HG03575 (cell line): Measurements from ENCODE around the gene GXYLT2.

Experiments used
- ATAC-seq: cut with Tn5 transposase; IDR thresholded peaks from one replicate; pipeline ENCODE4 v1.9.1; 2021; ENCODE audit not compliant: unreplicated experiment, insufficient number of reproducible peaks, low FRiP score; ENCODE audit errors: extremely low read depth

The GXYLT2 gene

GRCh38 chr3:72962317-72962716 is 74.5 kb downstream of the GXYLT2 start:
- no peak for ATAC-seq

- ATAC-seq, result no peak
Observed at GRCh38 chr3:72964633-72965032, 76.8 kb downstream of the GXYLT2 start.

GRCh38 chr3:72968266-72968664 is 80.4 kb downstream of the GXYLT2 start:
- no peak for ATAC-seq

DNA sequence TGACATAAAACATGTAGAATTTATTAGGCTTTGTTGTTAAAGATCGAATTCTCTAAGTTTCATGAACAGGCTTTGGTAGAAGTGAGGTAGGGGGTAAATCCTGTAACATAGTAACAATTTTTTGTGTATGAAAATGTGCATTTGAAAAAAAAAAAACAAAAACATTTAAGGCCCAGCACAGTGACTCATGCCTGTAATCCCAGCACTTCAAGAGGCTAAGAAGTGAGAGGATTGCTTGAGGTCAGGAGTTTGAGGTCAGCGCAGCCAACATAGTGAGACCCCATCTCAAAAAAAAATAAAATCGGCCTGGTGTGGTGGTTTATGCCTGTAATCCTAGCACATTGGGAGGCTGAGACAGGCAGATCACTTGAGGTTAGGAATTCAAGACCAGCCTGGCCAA is 81.9 kb downstream of the GXYLT2 start:
- no peak for ATAC-seq

- no peak for ATAC-seq
Observed at GRCh38 chr3:72970942-72971341, 83.1 kb downstream of the GXYLT2 start.

DNA sequence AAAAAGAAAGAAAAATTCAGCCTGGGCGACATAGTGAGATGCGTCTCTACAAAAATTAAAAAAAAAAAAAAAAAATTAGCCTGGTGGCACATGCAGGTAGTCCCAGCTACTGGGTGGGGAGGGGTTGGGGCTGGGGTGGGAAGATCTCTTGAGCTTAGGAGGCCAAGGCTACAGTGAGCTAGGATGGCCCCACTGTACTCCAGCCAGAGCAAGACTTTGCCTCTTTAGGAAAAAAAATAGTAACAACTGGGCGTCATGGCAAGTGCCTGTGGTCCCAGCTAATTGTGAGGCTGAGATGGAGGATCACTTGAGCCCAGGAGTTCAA is 84.8 kb downstream of the GXYLT2 start:
- ATAC-seq, result no peak

GRCh38 chr3:72973031-72973723 is 85.3 kb downstream of the GXYLT2 start:
- ATAC-seq, result no peak

DNA sequence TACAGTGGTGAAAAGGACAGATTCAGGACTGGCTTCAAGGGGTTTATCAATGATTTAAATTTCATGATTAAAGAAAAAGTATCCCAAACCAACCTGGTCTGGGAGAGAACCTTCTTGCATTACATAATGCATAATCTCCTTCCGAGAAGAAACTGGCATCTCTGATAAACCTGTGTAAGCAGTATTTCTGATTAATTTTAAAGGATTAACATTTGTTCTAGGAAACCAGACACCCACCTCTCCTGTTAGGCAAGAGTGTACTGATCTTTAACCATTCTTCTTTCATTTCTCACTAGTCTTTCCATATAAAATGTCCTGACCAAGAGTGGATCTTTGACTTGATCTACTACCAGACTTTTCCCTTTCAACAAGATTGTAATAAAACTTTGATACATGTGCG is 85.9 kb downstream of the GXYLT2 start:
- ATAC-seq, result no peak

DNA sequence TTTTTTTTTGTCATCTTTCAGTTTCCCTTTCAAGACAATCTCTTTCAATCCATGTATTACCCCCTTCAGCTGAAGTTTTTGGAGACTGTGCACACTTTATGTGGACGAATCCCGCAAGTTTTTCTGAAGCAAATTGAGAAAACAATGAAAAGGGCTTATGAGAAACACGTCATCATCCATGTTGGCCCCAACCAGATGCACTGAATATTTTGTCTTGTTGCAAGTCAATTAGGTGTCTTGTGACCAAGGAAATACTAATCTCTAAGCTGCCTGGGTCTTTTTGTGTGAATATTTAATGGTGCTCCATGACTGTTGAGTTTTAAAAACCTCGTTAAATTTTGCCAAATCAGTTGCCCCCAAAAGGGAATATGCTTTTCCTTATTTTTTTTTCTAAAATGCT is 87.1 kb downstream of the GXYLT2 start:
- ATAC-seq, result no peak

- no peak for ATAC-seq
Observed at GRCh38 chr3:72976281-72976741, 88.5 kb downstream of the GXYLT2 start.

GRCh38 chr3:72977060-72977808 is 89.4 kb downstream of the GXYLT2 start:
- ATAC-seq, result no peak

GRCh38 chr3:72982609-72983366 is 94.9 kb downstream of the GXYLT2 start:
- ATAC-seq, result no peak

DNA sequence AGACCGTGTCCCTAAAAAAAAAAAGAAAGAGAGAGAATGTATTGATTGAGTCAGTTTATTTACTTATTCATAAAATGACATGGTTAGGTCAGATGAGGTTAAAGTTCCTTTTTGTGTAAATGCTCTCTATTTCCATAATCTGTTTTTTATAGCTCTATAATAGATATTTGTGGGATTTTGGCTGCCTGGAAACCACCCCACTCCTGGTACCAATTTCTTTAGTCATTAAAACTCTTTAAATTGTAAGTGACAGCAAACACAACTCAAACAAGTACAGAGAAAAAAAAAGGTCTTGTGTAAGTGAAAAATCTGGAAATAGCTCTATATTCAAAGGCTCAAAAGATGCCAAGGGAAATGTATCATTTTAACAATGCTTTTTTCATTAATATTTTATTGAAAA is 97.7 kb downstream of the GXYLT2 start:
- ATAC-seq, result no peak

- no peak for ATAC-seq
Observed at GRCh38 chr3:72990701-72991395, 103.0 kb downstream of the GXYLT2 start.

GRCh38 chr3:72991522-72991921 is 103.7 kb downstream of the GXYLT2 start:
- ATAC-seq, result no peak

GRCh38 chr3:72993391-72993790 is 105.5 kb downstream of the GXYLT2 start:
- no peak for ATAC-seq

DNA sequence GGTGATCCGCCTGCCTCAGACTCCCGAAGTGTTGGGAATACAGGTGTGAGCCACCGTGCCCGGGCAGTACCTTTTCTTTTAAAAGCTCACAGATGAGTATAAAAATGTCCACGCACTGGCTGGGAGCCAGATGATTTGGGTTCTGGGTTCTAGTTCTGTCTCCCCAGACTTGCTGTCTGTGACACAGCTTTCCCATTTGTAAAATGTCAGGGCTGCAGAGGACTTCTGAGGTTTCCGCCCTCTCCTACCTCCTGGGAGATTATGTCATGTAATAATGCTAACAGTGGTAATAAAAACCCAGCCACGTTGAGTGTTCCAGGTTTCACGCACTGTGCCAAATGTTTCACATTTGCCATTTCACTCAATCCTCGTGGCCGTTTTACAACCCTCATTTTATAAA is 107.5 kb downstream of the GXYLT2 start:
- ATAC-seq, result no peak

DNA sequence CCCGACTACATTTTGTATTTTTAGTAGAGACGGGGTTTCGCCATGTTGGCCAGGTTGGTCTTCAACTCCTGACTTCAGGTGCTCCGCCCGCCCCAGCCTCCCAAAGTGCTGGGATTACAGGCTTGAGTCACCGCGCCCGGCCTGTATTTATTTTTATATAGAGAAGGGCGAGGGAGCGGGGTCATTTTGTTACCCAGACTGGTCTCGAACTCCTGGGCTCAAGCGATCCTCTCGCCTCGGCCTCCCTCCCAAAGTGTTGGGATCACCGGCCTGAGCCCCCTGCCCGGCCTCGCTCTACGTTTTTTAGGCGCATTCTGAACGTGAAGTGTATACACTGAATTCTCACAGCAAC is 108.3 kb downstream of the GXYLT2 start:
- ATAC-seq, result no peak

DNA sequence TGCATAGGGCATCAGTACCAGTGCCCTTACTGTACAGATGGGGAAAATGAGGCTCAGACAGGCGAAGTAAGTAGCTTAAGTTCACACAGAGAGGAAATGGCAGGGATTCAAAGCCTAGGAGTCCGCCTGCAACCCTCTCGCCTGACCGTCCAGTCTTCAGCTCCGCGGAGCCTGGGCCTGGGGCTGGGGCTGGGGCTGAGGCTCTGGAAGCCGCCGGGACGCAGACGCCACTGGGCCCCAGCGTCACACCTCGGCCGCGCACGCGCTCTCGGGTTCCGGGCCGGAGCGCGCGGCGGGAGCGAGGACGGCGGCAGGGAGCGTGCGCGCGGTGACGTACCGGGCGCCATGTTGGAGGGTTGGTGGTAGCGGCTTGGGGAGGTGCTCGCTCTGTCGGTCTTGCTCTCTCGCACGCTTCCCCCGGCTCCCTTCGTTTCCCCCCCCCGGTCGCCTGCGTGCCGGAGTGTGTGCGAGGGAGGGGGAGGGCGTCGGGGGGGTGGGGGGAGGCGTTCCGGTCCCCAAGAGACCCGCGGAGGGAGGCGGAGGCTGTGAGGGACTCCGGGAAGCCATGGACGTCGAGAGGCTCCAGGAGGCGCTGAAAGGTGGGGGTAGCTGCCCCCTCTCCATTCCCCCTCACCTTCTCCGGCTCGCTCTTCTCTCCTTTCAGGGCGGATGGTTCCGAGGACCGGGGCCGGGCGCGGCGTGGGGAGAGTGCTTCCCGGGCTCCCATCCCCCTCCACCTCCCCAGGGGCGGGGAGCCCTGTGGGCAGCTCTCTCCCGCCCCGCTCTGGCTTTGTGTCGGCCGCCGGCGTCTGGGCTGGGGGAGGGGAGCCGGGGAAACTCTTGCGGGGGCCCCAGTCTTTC is 108.9 kb downstream of the GXYLT2 start, which contains the start of gene PPP4R2:
TSS of gene PPP4R2 (plus strand) at position 339 of the 861 bp plus-strand sequence. CDS start at position 566, 227 bp downstream.
- ATAC-seq, result peak; percentile 34
